MV-4-11 (cell line): ENCODE measurements around the gene RGPD3.
"Not testable (repeated sequence)": the region's sequence is repeated elsewhere in the genome, so short reads cannot be mapped to it uniquely, and the experiment has no call there.

Source experiments
- DNase-seq: peaks from one replicate; lab custom pipeline; 2025; lab: John Stamatoyannopoulos, UW

Gene RGPD3

DNA sequence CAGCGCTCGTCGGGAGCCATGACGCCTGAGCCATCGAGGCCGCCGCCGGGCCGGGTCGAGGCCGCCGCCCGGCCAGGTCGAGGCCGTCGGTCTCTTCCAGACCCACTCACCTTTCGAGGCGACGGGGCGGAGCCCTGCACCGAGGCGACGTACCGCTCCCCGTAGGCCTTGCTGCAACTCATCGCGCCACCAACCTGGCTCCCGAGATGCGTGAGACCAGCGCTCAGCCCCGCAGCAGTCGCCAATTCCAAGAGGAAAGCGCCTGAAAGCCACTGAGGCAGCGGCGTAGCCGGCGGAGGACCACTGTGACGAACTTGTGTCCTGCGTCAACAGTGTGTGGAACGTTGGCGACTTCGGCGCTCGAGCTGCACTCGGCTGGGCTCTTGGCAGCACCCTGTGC lies at the start of gene RGPD3:
RGPD3 (minus strand) TSS at position 307 of the 400 bp plus-strand sequence; CDS start at position 182, 125 bp downstream.
- DNase-seq, result not testable (repeated sequence)

GRCh38 chr2:106517329-106517728 lies 49.1 kb upstream of the RGPD3 start:
- no peak for DNase-seq

- no peak for DNase-seq
These were observed 48.7 kb upstream of the RGPD3 start for GRCh38 chr2:106516864-106517263.

- peak; percentile 18 for DNase-seq
These were observed 48.2 kb upstream of the RGPD3 start for GRCh38 chr2:106516436-106516835.

DNA sequence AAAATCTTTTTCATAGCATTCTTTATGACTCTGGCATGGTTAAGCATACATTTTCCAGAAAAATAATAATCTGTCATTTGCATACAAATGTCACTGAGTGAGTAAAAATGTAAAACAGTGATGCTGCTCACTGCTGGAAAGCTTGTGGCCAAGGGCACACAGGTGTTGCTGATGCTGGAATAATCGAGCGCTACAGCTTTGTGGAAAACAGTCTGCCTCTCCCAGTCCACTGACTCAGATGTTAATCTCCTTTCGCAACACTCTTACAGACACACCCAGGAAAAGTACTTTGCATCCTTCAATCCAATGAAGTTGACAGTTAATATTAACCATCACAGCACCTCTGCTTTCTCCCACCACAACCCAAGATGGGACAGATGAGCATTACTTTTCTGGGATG lies 46.6 kb upstream of the RGPD3 start:
- peak; percentile 27 for DNase-seq

DNA sequence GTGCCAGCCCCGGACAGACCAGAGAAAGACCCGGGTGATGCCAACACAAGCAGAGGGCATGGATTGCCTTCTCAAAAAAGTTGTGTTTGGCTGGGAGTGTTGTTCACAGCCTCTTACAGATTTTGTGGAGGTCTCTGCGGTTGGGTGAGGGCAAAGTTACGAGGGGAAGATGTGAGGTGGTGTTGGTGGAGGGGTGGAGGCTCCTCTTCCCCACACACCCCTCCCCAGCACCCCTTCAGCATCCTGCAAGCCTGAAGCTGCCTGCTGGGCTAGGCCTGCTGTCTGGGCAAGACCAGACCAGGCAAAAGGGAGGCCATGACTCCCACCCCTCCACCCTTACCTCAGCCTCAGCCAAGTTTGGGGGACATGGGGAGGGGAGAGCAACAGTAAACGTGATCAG lies 45.2 kb upstream of the RGPD3 start:
- DNase-seq, result not testable (repeated sequence)

- not testable (repeated sequence) for DNase-seq
These were observed 43.7 kb upstream of the RGPD3 start for GRCh38 chr2:106511934-106512333.

- peak; percentile 84 for DNase-seq
These were observed 43.3 kb upstream of the RGPD3 start for GRCh38 chr2:106511476-106511901.

GRCh38 chr2:106510791-106511190 lies 42.6 kb upstream of the RGPD3 start:
- peak; percentile 13 for DNase-seq

GRCh38 chr2:106509374-106509770 lies 41.2 kb upstream of the RGPD3 start:
- not testable (repeated sequence) for DNase-seq

- not testable (repeated sequence) for DNase-seq
These were observed 40.6 kb upstream of the RGPD3 start for GRCh38 chr2:106508660-106509373.

- DNase-seq, result not testable (repeated sequence)
These were observed 37.9 kb upstream of the RGPD3 start for GRCh38 chr2:106506002-106506687.

- not testable (repeated sequence) for DNase-seq
These were observed 36.6 kb upstream of the RGPD3 start for GRCh38 chr2:106504787-106505186.

DNA sequence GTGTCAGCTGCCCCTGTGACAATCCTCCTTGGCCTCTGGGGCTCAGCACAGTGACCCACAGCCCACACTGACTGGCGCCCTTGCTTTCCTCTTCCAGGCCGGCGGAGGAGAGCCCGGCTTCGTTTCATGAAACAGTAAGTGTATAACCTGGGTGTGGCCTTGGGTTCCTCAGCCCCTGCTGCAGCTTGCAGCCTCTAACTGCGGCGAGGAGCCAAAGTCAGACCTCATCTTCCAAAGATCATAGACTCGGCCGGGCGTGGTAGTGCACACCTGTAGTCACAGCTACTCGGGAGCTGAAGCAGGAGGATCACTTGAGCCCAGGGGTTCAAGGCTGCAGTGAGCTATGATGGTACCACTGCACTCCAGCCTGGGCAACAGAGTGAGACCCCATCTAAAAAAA lies 36.0 kb upstream of the RGPD3 start:
- not testable (repeated sequence) for DNase-seq

GRCh38 chr2:106502351-106502750 lies 34.1 kb upstream of the RGPD3 start:
- not testable (repeated sequence) for DNase-seq

DNA sequence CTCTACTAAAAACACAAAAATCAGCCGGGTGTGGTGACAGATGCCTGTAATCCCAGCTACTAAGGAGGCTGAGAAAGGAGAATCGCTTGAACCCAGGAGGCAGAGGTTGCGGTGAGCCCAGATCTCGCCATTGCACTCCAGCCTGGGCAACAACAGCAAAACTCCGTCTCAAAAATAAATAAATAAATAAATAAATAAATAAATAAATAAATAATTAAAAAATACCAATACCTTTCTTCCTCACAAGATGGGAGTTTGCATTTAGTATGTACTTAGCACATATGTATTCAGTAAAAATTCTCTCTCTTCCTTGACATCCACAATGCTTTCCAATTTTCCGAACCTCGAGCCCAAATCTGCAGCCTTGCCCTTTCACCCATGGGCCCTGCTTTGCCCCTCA lies 32.1 kb upstream of the RGPD3 start:
- DNase-seq, result not testable (repeated sequence)

GRCh38 chr2:106498549-106498948 lies 30.3 kb upstream of the RGPD3 start:
- DNase-seq, result not testable (repeated sequence)

GRCh38 chr2:106492913-106493312 lies 24.7 kb upstream of the RGPD3 start:
- DNase-seq, result not testable (repeated sequence)

GRCh38 chr2:106492399-106492798 lies 24.2 kb upstream of the RGPD3 start:
- not testable (repeated sequence) for DNase-seq

DNA sequence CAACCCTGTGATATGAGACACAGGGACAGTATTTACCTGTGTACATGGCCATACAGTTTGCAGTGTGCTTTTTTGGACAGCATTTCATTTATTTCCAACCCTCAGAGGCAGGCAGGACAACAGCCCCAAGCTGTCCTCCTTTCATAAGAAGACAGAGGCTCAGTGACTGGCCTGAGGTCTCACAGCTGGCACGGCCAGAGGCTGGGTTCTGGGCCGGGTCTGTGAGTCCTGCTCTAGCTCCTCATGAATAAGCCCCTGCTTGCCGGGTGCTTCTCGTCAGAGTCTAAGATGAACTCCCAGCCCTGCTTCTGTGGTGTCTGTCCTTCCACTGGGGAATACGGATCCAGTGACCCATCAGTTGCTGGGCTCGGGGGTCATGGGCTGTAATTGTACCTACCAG lies 21.5 kb upstream of the RGPD3 start:
- not testable (repeated sequence) for DNase-seq

GRCh38 chr2:106487386-106488191 lies 19.4 kb upstream of the RGPD3 start:
- not testable (repeated sequence) for DNase-seq
